Coronary artery (tissue), 2 donors: Measurements from ENCODE around the gene MIDN.

Source experiments
- DNase-seq: peaks from one replicate; pipeline ENCODE4 v3.0.0-alpha.2; 2017; ENCODE audit warnings: low spot score
- H3K27ac ChIP-seq, 2 donors: fragments of 200-600 bp; sonication (generic); one replicate each; pipeline ENCODE4 v1.5.1; 2016 to 2019
- H3K4me3 ChIP-seq: fragments of 200-600 bp; sonication (generic); 2 replicates; pipeline ENCODE4 v1.5.1; 2016; ENCODE audit warnings: mild to moderate bottlenecking, moderate library complexity
- CTCF ChIP-seq: fragments of 200-600 bp; sonication (generic); IDR thresholded peaks from one replicate; pipeline ENCODE4 v1.5.1; 2019; ENCODE audit warnings: antibody characterized with exemption

MIDN gene

GRCh38 chr19:1254081-1254527, 5.7 kb downstream of the MIDN start:
- H3K27ac ChIP-seq, result peak overlapping the region; percentile 93 to 100
- no peak for TF ChIP-seq CTCF
- peak overlapping the region; percentile 96 for H3K4me3 ChIP-seq
- DNase-seq, result no peak

- peak overlapping the region; percentile 93 to 100 for H3K27ac ChIP-seq
- no peak for DNase-seq
- H3K4me3 ChIP-seq, result peak overlapping the region; percentile 96
- TF ChIP-seq CTCF, result no peak
These were observed 6.3 kb downstream of the MIDN start for GRCh38 chr19:1254530-1255185.

GRCh38 chr19:1255186-1256161, 7.1 kb downstream of the MIDN start:
- TF ChIP-seq CTCF, result no peak
- peak overlapping the region; percentile 93 to 100 for H3K27ac ChIP-seq
- no peak for DNase-seq
- H3K4me3 ChIP-seq, result peak overlapping the region; percentile 43

- DNase-seq, result no peak
- peak overlapping the region in 1 of 2 donors; percentile 24 for H3K27ac ChIP-seq
- TF ChIP-seq CTCF, result no peak
- H3K4me3 ChIP-seq, result no peak overlapping the region
These were observed 8.5 kb downstream of the MIDN start for GRCh38 chr19:1256646-1257474.

- peak overlapping the region; percentile 88 to 99 for H3K27ac ChIP-seq
- peak overlapping the region; percentile 13 for H3K4me3 ChIP-seq
- TF ChIP-seq CTCF, result no peak
- no peak for DNase-seq
These were observed 9.2 kb downstream of the MIDN start for GRCh38 chr19:1257475-1258162.

- H3K27ac ChIP-seq, result peak overlapping the region; percentile 88 to 99
These were observed 9.7 kb downstream of the MIDN start for GRCh38 chr19:1258163-1258492.

More at GRCh38 chr19:1258163-1258492, 9.7 kb downstream of the MIDN start:
- DNase-seq, result no peak
- no peak for TF ChIP-seq CTCF
- H3K4me3 ChIP-seq, result peak overlapping the region; percentile 13
